Measurements from ENCODE around the gene CTBP1.
"Not testable (repeated sequence)": the region's sequence is repeated elsewhere in the genome, so short reads cannot be mapped to it uniquely, and the experiment has no call there.

Gene CTBP1

DNA sequence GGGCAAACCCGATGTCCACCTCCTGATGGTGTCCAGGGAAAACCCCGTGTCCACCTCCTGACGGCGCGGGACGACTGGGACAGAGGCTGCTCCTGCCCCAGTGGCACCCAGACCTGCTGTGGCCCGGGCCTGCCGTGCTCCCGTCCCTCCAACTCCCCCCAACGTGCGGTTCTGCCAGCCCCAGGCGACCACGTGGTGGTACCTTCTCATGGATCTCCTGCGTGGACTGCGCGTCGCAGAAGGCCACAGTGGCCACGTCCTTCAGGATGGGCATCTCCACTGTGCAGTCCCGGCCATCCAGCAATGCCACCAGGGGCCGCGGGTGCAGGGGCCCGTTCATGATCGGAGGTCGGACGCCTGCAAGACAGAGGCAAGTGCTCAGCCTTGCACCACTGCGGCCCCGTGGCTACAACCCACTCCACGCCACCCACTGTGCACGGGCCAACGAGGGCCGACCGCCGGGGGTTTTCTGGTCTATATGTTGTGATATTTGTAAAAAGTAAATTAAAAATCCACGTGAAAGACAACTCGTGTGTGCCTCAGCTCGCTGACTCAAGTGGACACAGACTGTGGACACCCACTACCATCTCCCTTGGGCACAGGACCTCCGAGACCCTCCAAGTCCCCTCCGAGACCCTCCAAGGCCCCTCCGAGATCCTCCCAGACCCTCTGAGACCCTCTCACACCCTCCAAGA, 10.8 kb downstream of the CTBP1 start:
- DNase-seq (ENCODE audit: low read depth), result no peak

DNA sequence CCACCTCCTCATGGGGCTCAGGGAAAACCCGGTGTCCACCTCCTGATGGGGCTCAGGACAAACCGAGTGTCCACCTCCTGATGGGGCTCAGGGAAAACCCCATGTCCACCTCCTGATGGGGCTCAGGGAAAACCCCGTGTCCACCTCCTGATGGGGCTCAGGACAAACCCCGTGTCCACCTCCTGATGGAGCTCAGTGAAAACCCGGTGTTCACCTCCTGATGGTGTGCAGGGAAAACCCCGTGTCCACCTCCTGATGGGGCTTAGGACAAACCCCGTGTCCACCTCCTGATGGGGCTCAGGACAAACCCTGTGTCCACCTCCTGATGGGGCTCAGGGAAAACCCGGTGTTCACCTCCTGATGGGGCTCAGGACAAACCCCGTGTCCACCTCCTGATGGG, 11.7 kb downstream of the CTBP1 start:
- DNase-seq (ENCODE audit: low read depth), result not testable (repeated sequence)

DNA sequence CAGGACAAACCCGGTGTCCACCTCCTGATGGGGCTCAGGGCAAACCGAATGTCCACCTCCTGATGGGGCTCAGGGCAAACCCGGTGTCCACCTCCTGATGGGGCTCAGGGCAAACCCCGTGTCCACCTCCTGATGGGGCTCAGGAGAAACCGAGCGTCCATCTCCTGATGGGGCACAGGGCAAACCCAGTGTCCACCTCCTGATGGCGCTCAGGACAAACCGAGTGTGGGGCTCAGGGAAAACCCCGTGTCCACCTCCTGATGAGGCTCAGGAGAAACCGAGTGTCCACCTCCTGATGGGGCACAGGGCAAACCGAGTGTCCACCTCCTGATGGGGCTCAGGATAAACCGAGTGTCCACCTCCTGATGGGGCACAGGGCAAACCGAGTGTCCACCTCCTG, 12.1 kb downstream of the CTBP1 start:
- DNase-seq (ENCODE audit: low read depth), result not testable (repeated sequence)

DNA sequence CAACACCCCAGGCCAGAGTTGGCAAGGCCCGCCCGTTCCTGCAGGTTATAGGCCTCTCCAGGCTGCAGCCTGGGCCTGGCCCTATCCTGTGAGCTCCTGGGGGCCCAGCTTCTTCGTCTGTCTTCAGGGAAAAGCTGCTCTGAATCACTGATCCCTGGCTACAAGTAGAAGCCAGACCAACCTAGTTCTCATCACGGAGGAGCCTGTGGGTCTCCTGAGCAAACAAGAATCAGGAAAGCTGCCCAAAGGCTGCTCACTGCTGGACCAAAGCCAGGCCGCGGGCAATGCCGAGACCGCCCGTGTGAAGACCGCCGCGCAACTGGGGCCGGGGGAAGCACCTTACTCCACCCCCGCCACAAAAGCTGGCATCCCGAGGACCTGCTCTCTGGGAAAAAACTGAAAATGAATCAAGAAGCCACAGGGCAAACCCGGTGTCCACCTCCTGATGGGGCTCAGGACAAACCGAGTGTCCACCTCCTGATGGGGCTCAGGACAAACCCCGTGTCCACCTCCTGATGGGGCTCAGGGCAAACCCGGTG, 12.8 kb downstream of the CTBP1 start:
- DNase-seq (ENCODE audit: low read depth), result no peak

DNA sequence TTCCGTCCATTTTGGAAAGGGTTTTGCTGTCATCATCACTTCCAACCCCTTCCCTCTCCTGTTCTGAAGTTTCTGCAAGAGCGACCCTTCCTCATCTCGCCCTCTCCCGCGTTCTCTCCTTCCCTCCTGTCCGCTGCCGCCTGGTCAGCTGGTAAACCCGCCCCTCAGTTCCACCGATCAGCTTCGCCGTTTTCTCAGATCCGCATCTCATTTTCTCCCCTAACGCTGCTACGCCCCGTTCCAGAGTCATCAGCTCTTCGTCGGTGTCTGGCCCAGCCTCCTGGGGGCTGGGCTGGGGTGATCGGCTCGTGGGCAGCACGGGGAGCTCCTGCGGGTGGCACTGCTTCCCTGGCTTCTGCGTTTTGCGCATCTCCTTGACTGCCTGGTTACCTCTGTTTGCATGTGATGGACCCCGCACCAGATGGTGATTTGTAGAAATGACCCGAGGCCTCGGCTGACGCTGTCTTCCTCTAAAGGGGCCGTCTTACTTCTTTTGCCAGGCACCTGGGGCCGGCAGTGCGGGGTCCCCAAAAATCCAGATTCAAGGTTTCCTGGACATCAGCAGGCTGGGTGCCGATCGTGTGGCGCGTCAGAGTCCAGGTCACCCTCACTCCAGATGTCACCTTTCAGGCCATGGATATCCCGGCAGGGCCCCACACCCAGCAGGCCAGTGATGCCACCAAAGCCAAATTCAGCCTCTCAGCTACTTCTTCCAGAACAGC, 13.4 kb downstream of the CTBP1 start:
- DNase-seq (ENCODE audit: low read depth), result no peak

DNA sequence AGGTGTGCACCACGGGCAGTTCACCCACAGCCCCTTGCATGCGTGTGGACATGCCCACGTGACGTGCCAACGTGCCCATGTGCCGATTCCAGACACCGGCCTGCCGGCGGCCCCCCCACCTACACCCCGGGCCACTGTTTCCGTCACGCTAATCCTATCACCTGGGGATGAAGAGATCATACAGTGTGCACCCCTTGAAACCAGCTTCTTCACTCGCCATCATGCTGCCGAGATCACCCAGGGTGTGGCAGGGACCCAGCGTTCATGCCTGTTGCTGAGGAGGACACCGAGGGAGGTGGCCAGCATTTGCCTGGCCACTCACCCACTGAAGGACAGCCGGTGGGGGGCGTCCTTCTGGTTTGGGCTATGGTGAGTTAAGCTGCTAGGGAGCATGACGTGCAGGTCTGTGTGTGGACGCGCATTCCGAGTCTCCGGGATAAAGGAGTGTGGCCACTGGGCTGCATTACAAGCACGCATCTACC, 14.1 kb downstream of the CTBP1 start:
- no peak for DNase-seq (ENCODE audit: low read depth)

DNA sequence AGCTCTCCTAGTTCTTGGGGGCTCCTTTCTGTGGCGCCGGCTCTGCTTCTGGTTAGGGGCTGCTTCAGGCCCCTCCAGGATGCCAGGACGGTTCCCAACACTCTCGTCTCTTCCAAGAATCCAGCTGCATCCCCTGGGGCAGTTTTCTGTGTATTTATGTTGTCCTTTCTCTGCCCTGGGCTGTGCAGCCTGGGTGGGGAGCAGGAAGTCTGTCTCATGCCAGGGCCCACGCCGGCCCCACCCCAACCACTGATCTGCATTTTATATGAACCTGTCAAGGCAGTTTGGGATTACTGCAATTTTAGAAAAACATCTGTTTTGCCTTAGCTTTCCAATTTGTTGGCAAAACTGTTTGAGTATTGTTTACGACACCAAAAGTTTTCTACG, 14.6 kb downstream of the CTBP1 start:
- DNase-seq (ENCODE audit: low read depth), result no peak

DNA sequence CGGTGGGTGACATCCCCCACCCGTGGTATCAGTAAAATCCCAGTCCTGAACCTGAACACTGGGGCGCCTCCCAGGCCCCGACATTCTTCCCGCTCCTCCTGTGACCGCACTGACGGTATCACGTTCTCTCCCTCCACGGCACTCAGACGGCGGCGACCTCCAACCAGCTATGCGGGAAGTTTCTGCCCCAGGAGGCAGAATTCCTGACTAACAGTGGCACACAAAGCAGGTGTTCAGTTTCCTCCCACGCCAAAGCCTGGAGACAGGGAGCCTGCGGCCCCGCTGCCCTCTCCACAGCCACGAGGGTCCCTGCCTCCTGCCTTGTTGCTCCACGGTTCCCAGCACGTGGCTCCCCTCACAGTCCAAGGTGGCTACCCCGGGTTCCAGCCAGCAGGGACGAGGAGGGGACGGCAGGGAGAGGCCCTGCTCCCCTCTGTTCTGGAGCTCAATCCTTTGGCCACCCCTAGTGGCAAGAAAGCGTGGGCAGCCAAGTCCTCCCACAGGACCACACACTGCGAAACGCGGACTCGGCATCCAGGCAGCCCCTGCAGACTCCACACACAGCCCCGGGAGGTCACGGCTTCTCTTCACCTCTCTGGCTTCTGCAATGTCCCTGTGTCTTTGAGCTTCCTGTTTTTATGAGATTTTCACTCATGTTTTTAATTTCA, 15.2 kb downstream of the CTBP1 start:
- no peak for DNase-seq (ENCODE audit: low read depth)

DNA sequence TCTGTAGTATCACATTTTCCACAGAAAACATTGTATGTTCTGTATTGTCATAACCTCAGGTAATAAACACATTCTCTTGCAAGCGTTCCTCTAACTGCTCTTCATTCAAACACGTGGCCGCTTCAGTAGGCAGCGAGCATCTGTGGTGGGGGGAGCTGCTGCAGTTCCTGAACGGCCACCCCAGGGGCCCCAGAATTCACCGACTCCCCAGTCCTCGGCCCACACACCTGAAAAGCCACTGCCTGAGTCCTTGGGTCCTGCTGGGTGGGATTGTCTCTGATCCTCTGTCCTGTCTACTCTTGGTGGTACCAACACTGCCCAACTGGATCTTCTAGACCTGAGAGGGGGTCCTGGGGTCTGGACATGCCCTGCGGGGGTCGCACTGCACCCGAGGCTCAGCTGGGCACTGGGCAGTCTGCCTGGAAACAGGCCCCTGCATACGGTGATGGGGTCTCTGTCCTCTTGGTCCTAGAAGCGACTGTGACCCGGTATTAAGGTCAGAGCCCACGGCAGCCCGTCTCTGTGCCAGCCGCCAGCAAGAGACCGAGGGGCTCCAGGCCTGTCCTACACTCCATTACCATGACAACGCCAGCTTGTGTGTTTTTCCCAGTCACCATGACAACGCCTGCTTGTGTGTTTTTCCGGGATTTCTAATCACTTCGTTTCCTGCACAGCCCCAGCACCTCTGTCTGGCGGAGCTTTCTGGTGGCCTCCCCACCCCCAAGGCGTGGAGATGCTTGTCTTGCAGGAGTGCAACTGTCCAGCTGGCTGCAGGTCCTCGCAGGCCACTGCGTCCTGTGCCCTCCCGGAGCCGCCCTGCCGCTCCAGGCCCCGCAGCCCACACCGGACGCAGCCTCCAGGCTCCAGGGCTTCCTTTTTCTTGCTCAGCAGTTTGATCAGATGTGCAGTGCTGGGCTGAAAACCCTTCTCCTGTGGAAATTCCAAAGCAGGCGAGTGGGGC, 16.0 kb downstream of the CTBP1 start:
- DNase-seq (ENCODE audit: low read depth), result no peak

DNA sequence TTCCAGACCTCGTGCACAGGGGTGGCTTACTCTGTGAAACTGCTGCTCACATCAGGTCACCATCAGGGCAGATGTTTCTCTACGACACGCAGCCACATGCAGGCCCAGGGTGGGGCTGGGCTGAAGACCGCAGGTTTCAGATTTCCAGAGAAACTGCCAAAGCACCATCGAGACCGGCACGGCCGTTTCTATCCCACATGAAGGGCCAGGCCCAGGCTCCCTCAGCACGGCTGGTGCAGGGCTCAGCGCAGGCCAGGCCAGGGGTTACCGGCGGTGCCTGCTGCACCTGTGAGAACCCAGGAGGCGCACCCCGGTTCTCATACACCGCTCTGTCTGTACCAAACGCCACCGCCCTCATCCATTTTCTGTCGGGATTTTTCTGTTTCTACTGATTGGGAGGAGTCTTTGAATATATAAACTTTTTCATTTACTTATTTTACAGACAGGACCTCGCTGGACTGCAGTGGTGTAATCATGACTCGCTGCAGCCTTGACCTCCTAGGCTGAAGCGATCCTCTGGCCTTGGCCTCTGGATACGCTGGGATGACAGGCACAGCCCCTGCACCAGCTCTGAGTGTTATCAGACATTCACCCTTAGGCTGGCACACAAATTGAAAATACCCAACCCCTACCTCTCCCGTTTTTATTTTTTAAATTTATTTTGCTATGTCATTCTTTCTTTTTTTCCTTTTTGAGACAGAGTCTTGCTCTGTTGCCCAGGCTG, 17.1 kb downstream of the CTBP1 start:
- no peak for DNase-seq (ENCODE audit: low read depth)

DNA sequence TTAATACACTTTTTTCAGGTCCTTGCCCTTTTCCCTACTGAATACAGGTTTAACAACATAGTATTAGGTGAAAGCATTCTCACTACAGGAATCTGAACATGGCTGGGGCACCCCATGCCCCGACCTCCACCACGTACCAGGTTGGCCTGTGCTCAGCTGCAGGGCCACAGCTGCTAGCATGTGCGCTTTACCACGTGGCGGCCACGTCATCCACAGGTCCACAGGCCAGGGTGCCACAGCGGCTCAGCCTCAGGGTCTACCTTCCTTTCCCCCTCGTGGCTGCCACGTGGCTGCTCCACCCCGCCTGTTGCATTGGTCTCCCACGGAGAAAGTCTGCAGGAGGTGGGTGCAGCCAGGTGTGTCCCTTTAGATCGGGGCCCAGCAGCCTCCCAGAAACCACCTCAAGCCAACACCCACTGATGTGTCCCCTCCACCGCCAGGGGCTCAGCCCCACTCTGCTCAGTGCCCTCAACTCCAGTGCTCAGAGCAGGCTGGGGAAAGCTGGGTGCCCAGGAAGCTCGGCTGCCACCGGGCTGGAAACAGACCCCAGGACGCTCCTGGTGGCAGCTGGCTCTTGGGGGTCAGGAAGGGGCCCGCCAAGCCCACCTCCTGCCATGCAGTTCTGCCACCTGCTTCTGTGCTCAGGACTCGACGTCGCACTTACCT, 17.8 kb downstream of the CTBP1 start:
- DNase-seq (ENCODE audit: low read depth), result no peak

DNA sequence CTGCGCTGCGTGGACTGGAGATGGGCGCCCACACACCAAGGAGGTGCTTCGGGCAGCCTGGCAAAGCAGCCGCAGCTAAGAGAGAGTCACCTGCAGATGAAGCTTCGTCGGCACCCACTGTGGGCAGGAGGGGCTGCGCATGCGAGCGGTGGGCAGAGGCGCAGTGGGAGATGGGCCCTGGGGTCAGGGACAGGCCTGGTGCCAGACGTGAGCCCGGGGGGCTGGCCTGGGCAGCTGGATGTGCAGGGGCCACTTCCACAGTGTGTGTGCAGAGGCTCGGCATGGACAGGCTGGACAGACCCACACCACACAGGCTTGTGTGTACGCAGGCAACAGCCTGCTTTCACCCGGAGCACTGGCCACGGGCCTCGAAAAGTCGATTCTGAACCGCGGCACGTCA, 18.6 kb downstream of the CTBP1 start:
- no peak for DNase-seq (ENCODE audit: low read depth)

DNA sequence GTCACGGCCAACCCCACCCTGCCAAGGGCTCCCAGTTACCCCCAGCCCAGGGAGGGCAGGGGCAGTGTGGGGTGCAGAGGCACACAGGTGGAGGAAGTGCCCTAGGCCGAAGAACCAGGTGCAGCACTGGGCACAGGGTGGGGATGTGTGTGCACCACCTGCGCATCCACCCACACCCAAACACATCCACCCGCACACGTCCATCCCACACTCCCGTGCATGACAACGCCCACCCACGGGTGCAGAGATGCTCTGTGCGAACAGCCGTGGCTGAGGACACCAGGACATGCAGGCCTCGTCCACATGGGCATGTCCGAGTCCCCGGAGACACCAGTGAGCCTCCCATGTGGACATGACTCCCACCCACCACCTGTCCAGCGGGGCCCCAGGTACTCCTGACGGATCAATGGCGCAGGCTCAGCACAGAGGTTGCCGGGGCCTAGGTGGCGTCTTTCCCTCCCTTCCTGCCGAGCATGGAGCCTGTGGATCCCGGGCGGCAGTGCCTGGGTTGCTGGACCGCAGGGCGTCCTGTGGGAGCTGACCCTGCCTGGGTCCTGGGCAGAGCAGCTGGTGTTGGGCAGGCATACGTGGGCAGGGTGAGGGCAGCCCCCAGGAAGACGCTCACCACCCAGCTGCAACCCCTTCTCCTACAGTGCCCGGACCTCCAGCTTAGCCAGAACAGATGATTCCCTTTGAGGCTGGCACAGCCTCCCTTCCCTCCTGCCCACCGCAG, 19.6 kb downstream of the CTBP1 start:
- no peak for DNase-seq (ENCODE audit: low read depth)

DNA sequence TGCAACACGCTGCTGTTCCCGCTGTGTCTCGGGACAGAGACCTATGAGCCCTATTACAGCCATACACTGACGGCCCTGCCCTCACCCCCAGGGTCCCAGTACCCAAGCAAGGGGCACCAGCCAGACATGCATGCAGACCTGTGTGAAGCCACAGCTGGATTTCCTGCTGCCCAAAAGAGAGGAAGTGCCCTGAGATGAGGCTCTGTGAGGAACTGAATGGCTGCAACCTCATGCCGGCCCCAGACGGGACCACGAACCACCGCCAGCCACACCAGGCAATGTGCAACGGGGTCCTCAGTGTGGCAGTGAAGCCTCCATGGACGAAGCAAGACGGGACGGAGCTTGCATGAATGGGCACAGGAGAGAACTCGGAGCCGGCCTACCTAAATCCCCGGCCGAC, 21.1 kb downstream of the CTBP1 start:
- DNase-seq (ENCODE audit: low read depth), result no peak

DNA sequence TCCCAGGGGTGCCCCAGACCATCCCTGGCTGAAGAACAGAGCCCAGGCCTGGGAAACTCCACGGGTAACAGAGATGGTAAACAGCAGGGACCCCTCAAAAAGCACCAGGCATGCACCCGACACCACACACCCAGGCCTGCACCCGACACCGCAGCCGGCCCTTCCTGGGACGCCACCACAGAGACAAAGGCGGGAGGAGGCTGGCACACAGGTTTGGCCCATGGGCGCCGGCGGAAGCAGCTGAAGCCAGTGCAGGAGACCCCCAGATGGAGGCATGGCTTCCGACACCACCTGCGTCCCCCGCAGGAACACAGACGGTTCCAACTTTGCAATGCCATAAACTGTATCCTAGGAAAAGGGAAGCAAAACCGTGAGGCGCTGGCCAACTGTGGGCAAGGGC, 22.3 kb downstream of the CTBP1 start:
- no peak for DNase-seq (ENCODE audit: low read depth)

DNA sequence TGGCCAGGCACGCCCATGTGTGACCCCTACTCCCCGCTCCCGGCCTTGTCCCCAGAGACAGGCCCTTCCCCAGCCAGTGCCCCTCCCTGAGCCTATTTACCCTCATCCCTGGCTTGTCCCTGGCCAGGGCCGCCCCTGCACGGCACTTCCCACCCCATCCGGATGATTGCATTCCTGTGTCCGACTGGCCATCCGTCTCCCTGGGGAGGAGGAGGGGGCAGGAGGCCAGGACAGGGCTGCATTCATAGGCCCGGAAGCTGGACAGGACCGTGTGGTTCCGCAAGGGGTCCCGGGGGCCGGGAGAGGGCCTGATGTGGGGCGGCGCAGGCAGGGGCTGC, 22.8 kb downstream of the CTBP1 start:
- no peak for DNase-seq (ENCODE audit: low read depth)

DNA sequence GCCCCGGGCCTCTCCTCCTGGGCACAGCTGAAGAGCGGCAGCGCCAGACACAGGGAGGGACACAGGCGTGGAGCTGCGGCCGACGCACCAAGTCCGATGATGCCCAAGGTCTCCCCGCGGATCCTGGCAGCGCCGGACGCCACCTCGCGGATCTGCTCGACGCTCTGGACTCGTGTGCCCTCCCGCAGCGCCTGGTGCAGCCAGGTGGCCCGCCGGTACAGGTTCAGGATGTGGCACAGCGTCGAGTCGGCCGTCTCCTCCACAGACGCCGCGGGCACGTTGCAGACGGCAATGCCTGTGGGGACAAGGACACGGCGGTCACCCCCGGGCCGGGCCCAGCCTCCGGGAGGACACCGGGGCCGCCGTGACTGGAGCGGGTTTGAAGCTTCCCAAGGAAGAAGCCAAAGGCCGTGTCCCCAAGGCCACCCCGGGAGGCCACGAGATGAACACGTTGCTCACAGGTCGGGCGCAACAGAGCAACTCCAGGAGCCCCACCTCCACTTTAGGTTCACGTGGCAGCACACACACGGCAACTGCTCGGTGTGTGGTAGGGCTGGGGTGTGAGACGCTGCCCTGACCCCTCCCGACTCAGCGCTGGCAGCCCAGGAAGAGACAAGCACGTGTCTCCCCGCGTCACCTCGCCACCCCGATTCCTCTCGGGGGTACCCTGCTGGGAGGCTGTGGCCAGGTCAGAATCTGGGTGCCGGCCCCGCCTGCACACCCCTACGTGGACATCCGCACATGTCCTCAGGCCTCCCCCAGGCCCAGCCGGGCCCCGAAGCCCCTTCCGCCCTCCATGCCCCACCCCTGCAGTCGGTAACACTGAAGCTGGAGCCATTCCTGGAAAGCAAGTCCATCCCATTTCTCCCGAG, 23.4 kb downstream of the CTBP1 start:
- no peak for DNase-seq (ENCODE audit: low read depth)

DNA sequence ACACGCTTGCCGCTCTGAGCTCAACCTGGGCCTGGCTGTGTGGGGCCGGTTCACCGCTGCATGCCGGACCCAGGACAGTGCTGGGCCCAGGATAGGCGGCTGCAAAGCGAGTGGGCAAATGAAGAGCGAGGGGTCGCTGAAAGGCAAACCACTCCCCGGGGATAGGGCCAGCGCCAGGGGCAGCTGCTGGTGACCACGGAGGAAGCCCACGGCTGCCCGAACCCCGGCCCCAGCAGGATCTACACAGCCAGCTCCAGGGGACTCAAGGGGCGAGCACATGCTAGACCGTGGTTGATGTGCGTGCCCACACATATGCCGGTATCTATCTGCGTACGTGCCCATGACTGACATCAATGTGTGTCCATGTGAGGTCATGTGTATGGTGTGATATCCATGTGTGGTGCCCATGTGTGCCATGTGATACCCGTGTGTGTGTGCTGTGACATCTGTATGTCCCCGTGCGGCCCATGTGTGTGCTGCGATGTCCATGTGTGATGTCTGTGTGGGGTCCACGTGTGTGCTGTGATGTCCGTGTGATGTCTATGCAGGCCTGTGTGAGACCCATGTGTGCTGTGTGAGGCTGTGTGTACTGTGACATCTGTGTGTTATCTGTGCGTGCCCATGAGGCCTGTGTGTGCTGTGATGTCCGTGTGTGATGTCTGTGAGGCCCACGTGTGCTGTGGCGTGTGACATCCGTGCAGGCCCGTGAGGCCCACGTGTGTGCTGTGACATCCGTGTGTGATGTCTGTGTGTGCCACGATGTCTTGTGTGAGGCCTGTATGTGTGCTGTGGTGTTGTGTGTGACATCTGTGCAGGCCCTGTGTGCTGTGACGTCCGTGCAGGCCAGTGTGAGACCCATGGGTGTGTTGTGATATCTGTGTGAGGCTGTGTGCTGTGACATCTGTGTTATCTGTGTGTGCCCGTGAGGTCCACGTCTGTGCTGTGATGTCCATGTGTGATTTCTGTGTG, 24.8 kb downstream of the CTBP1 start:
- no peak for DNase-seq (ENCODE audit: low read depth)

Data from stimulated activated CD8-positive, alpha-beta memory T cell treated with anti-CD3 and anti-CD28 coated beads, Interleukin-12 subunit alpha, Interleukin-12 subunit beta, amount 100 ng/mL, for 4 hours (primary cell).